GM12878 (cell line): Measurements from ENCODE around the gene PLPPR2. TPM values are rescaled to one million over a fixed set of nuclear protein-coding genes. Genes with fewer than 3 reads are reported as not detected.

Experiments
- ATAC-seq: fragments of 200-7000 bp; cut with Tn5 transposase; 3 replicates; pipeline ENCODE4 v1.9.1; 2020; ENCODE audit warnings: mild to moderate bottlenecking, moderate library complexity
- BruUV-seq: library from RNA; stranded (reverse); fragments of 400-500 nt; replicated peaks from 2 replicates; lab custom pipeline; 2021; lab: Mats Ljungman, UMichigan
- CTCF ChIA-PET: fragments of 300-600 bp; sonication (Branson Sonifier 250); formaldehyde crosslinking; extraction: SDS; loops from one replicate; lab custom pipeline; 2021; ENCODE audit warnings: inconsistent platforms; lab: Yijun Ruan, JAX
- POLR2A ChIA-PET: fragments of 350-600 bp; formaldehyde crosslinking; extraction: SDS; loops from one replicate; lab custom pipeline; 2021; ENCODE audit warnings: inconsistent platforms; lab: Charles Lee
- RAD21 ChIA-PET: fragments of 300-600 bp; sonication (Branson Sonifier 250); formaldehyde crosslinking; loops from one replicate; lab custom pipeline; 2023; ENCODE audit warnings: antibody characterized with exemption; ENCODE audit not compliant: unreplicated experiment; lab: Charles Lee
- SMC1A ChIA-PET: fragments of 300-600 bp; sonication (Branson Sonifier 250); formaldehyde crosslinking; loops from one replicate; lab custom pipeline; 2023; ENCODE audit not compliant: unreplicated experiment, uncharacterized antibody; lab: Charles Lee
- DNase-seq: peaks from one replicate; pipeline ENCODE4 v3.0.0-alpha.2; 2011; ENCODE audit warnings: low read depth, low spot score
- FAIRE-seq: peaks from 3 replicates; lab custom pipeline; 2011; peaks lifted over from hg19 to GRCh38; lab: Jason Lieb, UNC
- H2AFZ ChIP-seq: 2 replicates; pipeline ENCODE4 v1.6.0; 2011; ENCODE audit warnings: low read depth, low read length, control low read depth; ENCODE audit not compliant: control insufficient read depth
- H3K27ac ChIP-seq: 2 replicates; pipeline ENCODE4 v1.5.1; 2011; ENCODE audit warnings: control low read depth; ENCODE audit not compliant: control insufficient read depth, insufficient read depth
- H3K27me3 ChIP-seq, 2 experiments: replicated peaks in 1 of 2; 2 replicates each; pipeline versions ENCODE4 v1.6.0 to v1.6.1; 2011; ENCODE audit warnings: low read length in 1 of 2; ENCODE audit not compliant: control insufficient read depth in 2 of 2, insufficient read depth in 2 of 2
- H3K36me3 ChIP-seq, 2 experiments: 2 replicates each; pipeline ENCODE4 v1.5.1; 2011; ENCODE audit warnings: low read length in 1 of 2; ENCODE audit not compliant: control insufficient read depth in 2 of 2, insufficient read depth in 2 of 2
- H3K4me1 ChIP-seq: 2 replicates; pipeline ENCODE4 v1.6.1; 2011; ENCODE audit warnings: mild to moderate bottlenecking, low read length, moderate library complexity, mixed read lengths; ENCODE audit not compliant: control insufficient read depth, insufficient read depth
- H3K4me2 ChIP-seq: 2 replicates; pipeline ENCODE4 v1.6.0; 2011; ENCODE audit warnings: control low read depth; ENCODE audit not compliant: control insufficient read depth, insufficient read depth
- H3K4me3 ChIP-seq: fragments of 200-600 bp; sonication (generic); 2 replicates; pipeline ENCODE4 v1.5.1; 2016
- H3K79me2 ChIP-seq: 2 replicates; pipeline ENCODE4 v1.6.0; 2011; ENCODE audit warnings: low read length; ENCODE audit not compliant: control insufficient read depth, insufficient read depth
- H3K9ac ChIP-seq: 2 replicates; pipeline ENCODE4 v1.8.0; 2011; ENCODE audit warnings: low read length, control low read depth, mixed read lengths; ENCODE audit not compliant: control insufficient read depth, insufficient read depth
- H3K9me3 ChIP-seq: replicated peaks from 3 replicates; pipeline ENCODE4 v1.5.1; 2011; ENCODE audit warnings: mild to moderate bottlenecking, low read length; ENCODE audit not compliant: control insufficient read depth, insufficient read depth
- H4K20me1 ChIP-seq: 2 replicates; pipeline ENCODE4 v1.6.0; 2011; ENCODE audit not compliant: control insufficient read depth, insufficient read depth
- ASH2L ChIP-seq: fragments of 300-600, 200-600 bp; sonication (generic); IDR thresholded peaks from 2 replicates; pipeline ENCODE4 v1.6.1; 2017; ENCODE audit warnings: low read depth, mild to moderate bottlenecking, borderline replicate concordance
- BACH1 ChIP-seq: fragments of 450-650 bp; IDR thresholded peaks from 2 replicates; pipeline ENCODE4 v1.6.1; 2017; ENCODE audit warnings: mild to moderate bottlenecking, borderline replicate concordance
- BCL11A ChIP-seq: IDR thresholded peaks from 2 replicates; pipeline ENCODE4 v1.6.1; 2011; ENCODE audit warnings: low read depth, low read length
- BHLHE40 ChIP-seq, 2 experiments: fragments of 450-650 bp in 1 of 2; IDR thresholded peaks; 2 replicates each; pipeline ENCODE4 v1.6.1; 2011 to 2017; ENCODE audit warnings: low read depth in 2 of 2, borderline replicate concordance in 1 of 2, improper control_type of control experiment in 1 of 2, low read length in 1 of 2, mild to moderate bottlenecking in 1 of 2
- BMI1 ChIP-seq: fragments of 450-650 bp; IDR thresholded peaks from 2 replicates; pipeline ENCODE4 v1.6.1; 2016; ENCODE audit warnings: mild to moderate bottlenecking, moderate library complexity, borderline replicate concordance
- BRCA1 ChIP-seq: IDR thresholded peaks from 2 replicates; pipeline ENCODE4 v1.6.1; 2011; ENCODE audit warnings: low read depth, low read length, improper control_type of control experiment
- CBX3 ChIP-seq: fragments of 200-600 bp; sonication (generic); IDR thresholded peaks from 2 replicates; pipeline ENCODE4 v1.6.1; 2016; ENCODE audit warnings: low read depth, borderline replicate concordance
- CHD1 ChIP-seq: IDR thresholded peaks from 2 replicates; pipeline ENCODE4 v1.6.1; 2012; ENCODE audit warnings: low read depth, low read length, improper control_type of control experiment
- CREB1 ChIP-seq: IDR thresholded peaks from 2 replicates; pipeline ENCODE4 v1.6.1; 2012; ENCODE audit warnings: low read depth, mild to moderate bottlenecking, inconsistent platforms
- CREM ChIP-seq: IDR thresholded peaks from 2 replicates; pipeline ENCODE4 v1.6.1; 2014; ENCODE audit warnings: antibody characterized with exemption, low read depth
- EGR1 ChIP-seq, 2 experiments: IDR thresholded peaks; 1 replicate in 1 of 2; 2 replicates in 1 of 2; pipeline ENCODE4 v1.6.1; 2011 to 2012; ENCODE audit warnings: low read depth in 2 of 2, low read length in 2 of 2, borderline replicate concordance in 1 of 2, mild to moderate bottlenecking in 1 of 2, moderate library complexity in 1 of 2
- HDAC2 ChIP-seq: fragments of 200-600 bp; sonication (generic); IDR thresholded peaks from 2 replicates; pipeline ENCODE4 v1.6.1; 2017
- NR2C2 ChIP-seq: IDR thresholded peaks from 2 replicates; pipeline ENCODE4 v1.6.1; 2011; ENCODE audit warnings: borderline replicate concordance, low read depth; ENCODE audit not compliant: control insufficient read depth, insufficient read length
- POLR2A ChIP-seq: IDR thresholded peaks from 2 replicates; pipeline ENCODE4 v1.6.1; 2011; ENCODE audit warnings: low read depth, mild to moderate bottlenecking, low read length
- RAD21 ChIP-seq: IDR thresholded peaks from 2 replicates; pipeline ENCODE4 v1.6.1; 2011; ENCODE audit warnings: mild to moderate bottlenecking, low read depth, low read length, moderate library complexity; ENCODE audit not compliant: insufficient read depth
- SMAD1 ChIP-seq: fragments of 450-650 bp; IDR thresholded peaks from 2 replicates; pipeline ENCODE4 v1.6.1; 2018; ENCODE audit warnings: mild to moderate bottlenecking, low read depth; ENCODE audit not compliant: partially characterized antibody
- SPI1 ChIP-seq: IDR thresholded peaks from 2 replicates; pipeline ENCODE4 v1.6.1; 2011; ENCODE audit warnings: low read depth, mild to moderate bottlenecking, low read length, moderate library complexity, borderline replicate concordance; ENCODE audit not compliant: insufficient read depth
- TCF3 ChIP-seq: IDR thresholded peaks from 2 replicates; pipeline ENCODE4 v1.6.1; 2012; ENCODE audit warnings: low read depth, mild to moderate bottlenecking, low read length, borderline replicate concordance; ENCODE audit not compliant: insufficient read depth
- ZNF622 ChIP-seq: fragments of 450-650 bp; IDR thresholded peaks from 2 replicates; pipeline ENCODE4 v1.6.1; 2017; ENCODE audit warnings: mild to moderate bottlenecking, inconsistent platforms
- WGBS: methylation state at CpG from one replicate; pipeline ENCODE4 v1.1.6; 2016; ENCODE audit warnings: low lambda C conversion rate; ENCODE audit not compliant: insufficient replicate concordance, insufficient coverage; ENCODE audit errors: missing lambda C conversion rate; 5-methylcytosine and 5-hydroxymethylcytosine counted together
- in situ Hi-C: fragments of 300-500 bp; cut with MboI; formaldehyde crosslinking; loops from 9 replicates; pipeline ENCODE4 v1.14.3; 2018; ENCODE audit warnings: mixed read lengths
- intact Hi-C: fragments of 100-400 bp; cut with micrococcal nuclease; formaldehyde crosslinking; loops from one replicate; pipeline ENCODE4 v1.14.2; 2022; ENCODE audit not compliant: unreplicated experiment
- polyA plus RNA-seq, 11 experiments: library from polyadenylated mRNA; depleted of rRNA in 4 of 11; unstranded in 6 of 11; stranded (reverse) in 5 of 11; fragments of >200 nt; fragmentation: Nextera tagmentation in 4 of 11; fragmentation: Illumina TruSeq in 1 of 11; extraction: Ambion mirVana in 4 of 11; extraction: Trizol in 1 of 11; gene quantifications; 1 replicate in 1 of 11; 2 replicates in 10 of 11; pipeline versions ENCODE4 v1.2.1 to v1.2.3, GENCODE V29; 2011 to 2016; ENCODE audit warnings: inconsistent platforms in 2 of 11, missing spikeins in 2 of 11, low read depth in 1 of 11
- total RNA-seq, 4 experiments: library from RNA; depleted of rRNA in 3 of 4; stranded (reverse); fragments of >200 nt in 3 of 4; fragmentation: Illumina TruSeq in 1 of 4; extraction: Trizol in 1 of 4; gene quantifications; 2 replicates each; pipeline versions ENCODE4 v1.2.1 to v1.2.3, GENCODE V29; 2013 to 2021
- TF ChIP-seq, protein P1 (sequence below): fragments of 150-350 bp; IDR thresholded peaks from 2 replicates; pipeline ENCODE4 v1.6.1; 2016; ENCODE audit warnings: low read depth, low read length
- TF ChIP-seq, protein P2 (sequence below): IDR thresholded peaks from 2 replicates; pipeline ENCODE4 v1.6.1; 2012; ENCODE audit warnings: low read length, inconsistent platforms

PLPPR2 gene
- total and polyA plus RNA-seq, 10 of the 15 experiments (the other 5 are each of a cell fraction or from before 2014, with no cell fraction given): 0.09 to 2.8 (median 0.70) TPM

DNA sequence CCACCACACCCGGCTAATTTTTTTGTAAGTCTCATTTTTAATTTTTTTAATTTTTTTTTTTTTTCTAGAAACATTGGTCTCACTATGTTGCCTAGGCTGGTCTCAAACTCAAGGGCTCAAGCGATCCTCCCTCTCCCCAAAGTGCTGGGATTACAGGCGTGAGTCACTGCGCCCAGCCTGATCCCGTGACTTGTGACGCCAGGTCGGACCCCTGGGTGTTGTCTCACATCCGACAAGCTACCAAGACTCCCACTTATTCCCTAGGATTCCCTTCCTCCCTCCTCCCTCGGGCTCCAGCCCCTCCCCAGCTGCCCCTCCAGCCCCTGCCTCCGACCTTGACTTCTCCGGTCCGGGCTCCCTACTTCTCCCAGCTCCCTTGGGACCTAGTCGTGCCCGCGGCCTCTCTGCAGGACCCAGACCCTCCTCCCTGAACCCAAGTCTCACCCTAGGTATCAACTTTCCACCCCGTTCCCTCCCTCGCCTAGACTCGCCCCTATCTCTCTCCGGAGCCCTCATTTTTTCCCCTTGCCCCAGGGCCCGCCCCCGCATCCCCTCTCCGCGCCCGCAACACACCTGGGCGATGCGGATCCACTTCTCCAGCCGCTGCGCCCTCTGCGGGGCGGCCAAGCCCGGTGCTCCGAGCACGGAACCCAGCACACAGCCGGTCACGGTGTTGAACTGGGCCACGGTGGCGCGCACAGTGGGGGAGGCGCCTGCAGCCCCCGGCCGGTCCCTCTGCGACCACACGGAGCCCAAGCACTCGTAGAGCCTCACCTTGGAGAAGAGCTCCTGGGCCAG lies 50.8 kb downstream of the PLPPR2 start:
- Histone ChIP-seq H3K79me2 (no peaks in the 10 kb centered on the region), H3K27me3 (no peaks in the 10 kb centered on the region; a peak in 1 of 4 replicates), H4K20me1 (no peaks in the 10 kb centered on the region), H3K9ac (no peak overlapping the region), H2AFZ (no peak overlapping the region), H3K4me3 (no peak overlapping the region), H3K36me3 (no peaks in the 10 kb centered on the region), H3K27ac (no peak overlapping the region), H3K9me3 (no peaks in the 10 kb centered on the region), H3K4me1 (no peaks in the 10 kb centered on the region), H3K4me2 (no peak overlapping the region)
- ChIA-PET POLR2A (interaction anchor here (1.5 kb wide), 1 partner anchor 16 kb away, joined by 3 read pairs; no protein-coding TSS in a partner anchor), RAD21 (no interaction called here), SMC1A (no interaction called here), CTCF (no interaction called here)
- 40% methylated on average over 25 of the region's 44 CpGs for WGBS
- in situ Hi-C loops (no loop called here), intact Hi-C loops (no loop called here)
- DNase-seq (no peak), ATAC-seq (no peak), FAIRE-seq (no peak)
- BruUV-seq: no TSS peak
- TF ChIP-seq ASH2L (no peak), HDAC2 (no peak), POLR2A (no peak), BHLHE40 (IDR thresholded peaks at IDR 0.05; ENCODE audit: borderline replicate concordance in 1 of 2, low read depth in 2 of 2, low read length in 1 of 2) (no peak), CBX3 (no peak), SMAD1 (no peak), RAD21 (0 out of 2 replicates have a peak, but pooled peaks have one; percentile 6), CHD1 (no peak), EGR1 (IDR thresholded peaks at IDR 0.05; ENCODE audit: borderline replicate concordance in 1 of 2, low read depth in 2 of 2, low read length in 2 of 2) (peak in 1 of 2 experiments; percentile 59; a peak in 1 of 3 replicates), BACH1 (no peak), CREB1 (no peak), CREM (no peak), SPI1 (no peak), BCL11A (no peak), ZNF622 (no peak), BMI1 (no peak), TCF3 (0 out of 2 replicates have a peak, but pooled peaks have one; percentile 31), NR2C2 (no peak), BRCA1 (no peak)
- TF ChIP-seq, protein P1, sequence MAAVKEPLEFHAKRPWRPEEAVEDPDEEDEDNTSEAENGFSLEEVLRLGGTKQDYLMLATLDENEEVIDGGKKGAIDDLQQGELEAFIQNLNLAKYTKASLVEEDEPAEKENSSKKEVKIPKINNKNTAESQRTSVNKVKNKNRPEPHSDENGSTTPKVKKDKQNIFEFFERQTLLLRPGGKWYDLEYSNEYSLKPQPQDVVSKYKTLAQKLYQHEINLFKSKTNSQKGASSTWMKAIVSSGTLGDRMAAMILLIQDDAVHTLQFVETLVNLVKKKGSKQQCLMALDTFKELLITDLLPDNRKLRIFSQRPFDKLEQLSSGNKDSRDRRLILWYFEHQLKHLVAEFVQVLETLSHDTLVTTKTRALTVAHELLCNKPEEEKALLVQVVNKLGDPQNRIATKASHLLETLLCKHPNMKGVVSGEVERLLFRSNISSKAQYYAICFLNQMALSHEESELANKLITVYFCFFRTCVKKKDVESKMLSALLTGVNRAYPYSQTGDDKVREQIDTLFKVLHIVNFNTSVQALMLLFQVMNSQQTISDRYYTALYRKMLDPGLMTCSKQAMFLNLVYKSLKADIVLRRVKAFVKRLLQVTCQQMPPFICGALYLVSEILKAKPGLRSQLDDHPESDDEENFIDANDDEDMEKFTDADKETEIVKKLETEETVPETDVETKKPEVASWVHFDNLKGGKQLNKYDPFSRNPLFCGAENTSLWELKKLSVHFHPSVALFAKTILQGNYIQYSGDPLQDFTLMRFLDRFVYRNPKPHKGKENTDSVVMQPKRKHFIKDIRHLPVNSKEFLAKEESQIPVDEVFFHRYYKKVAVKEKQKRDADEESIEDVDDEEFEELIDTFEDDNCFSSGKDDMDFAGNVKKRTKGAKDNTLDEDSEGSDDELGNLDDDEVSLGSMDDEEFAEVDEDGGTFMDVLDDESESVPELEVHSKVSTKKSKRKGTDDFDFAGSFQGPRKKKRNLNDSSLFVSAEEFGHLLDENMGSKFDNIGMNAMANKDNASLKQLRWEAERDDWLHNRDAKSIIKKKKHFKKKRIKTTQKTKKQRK: no peak
- TF ChIP-seq, protein P2, sequence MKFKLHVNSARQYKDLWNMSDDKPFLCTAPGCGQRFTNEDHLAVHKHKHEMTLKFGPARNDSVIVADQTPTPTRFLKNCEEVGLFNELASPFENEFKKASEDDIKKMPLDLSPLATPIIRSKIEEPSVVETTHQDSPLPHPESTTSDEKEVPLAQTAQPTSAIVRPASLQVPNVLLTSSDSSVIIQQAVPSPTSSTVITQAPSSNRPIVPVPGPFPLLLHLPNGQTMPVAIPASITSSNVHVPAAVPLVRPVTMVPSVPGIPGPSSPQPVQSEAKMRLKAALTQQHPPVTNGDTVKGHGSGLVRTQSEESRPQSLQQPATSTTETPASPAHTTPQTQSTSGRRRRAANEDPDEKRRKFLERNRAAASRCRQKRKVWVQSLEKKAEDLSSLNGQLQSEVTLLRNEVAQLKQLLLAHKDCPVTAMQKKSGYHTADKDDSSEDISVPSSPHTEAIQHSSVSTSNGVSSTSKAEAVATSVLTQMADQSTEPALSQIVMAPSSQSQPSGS: no peak
